WTC11 (cell line): ENCODE results near the gene ELP5. TPM values are rescaled to one million over a fixed set of nuclear protein-coding genes. Genes with fewer than 3 reads are reported as not detected.

ENCODE experiments used
- ATAC-seq: fragments of 200-7000 bp; cut with Tn5 transposase; 2 replicates; pipeline ENCODE4 v1.10.0; 2021; ENCODE audit warnings: mild to moderate bottlenecking, moderate library complexity
- CTCF ChIA-PET: fragments of 300-600 bp; sonication (Branson Sonifier 250); formaldehyde crosslinking; loops from one replicate; lab custom pipeline; 2021; ENCODE audit warnings: antibody characterized with exemption; lab: Charles Lee
- POLR2A ChIA-PET: fragments of 350-600 bp; sonication (Branson Sonifier 250); formaldehyde crosslinking; loops from one replicate; lab custom pipeline; 2021; ENCODE audit warnings: antibody characterized with exemption; lab: Charles Lee
- DNase-seq: peaks from one replicate; pipeline ENCODE4 v3.0.0; 2021; ENCODE audit warnings: low spot score
- H3K27ac Mint-ChIP-seq: 2 replicates; pipeline ENCODE4 v1.8.0; 2021; ENCODE audit warnings: mixed read lengths
- H3K27me3 Mint-ChIP-seq: 2 replicates; pipeline ENCODE4 v1.8.0; 2021; ENCODE audit warnings: low read depth, mild to moderate bottlenecking, moderate library complexity, mixed read lengths
- H3K36me3 Mint-ChIP-seq: 2 replicates; pipeline ENCODE4 v1.8.0; 2021; ENCODE audit warnings: mixed read lengths
- H3K4me1 Mint-ChIP-seq: 2 replicates; pipeline ENCODE4 v1.8.0; 2022; ENCODE audit warnings: mixed read lengths
- H3K4me3 Mint-ChIP-seq: 2 replicates; pipeline ENCODE4 v1.8.0; 2021; ENCODE audit warnings: mild to moderate bottlenecking, moderate library complexity, mixed read lengths
- H3K9me3 Mint-ChIP-seq: 2 replicates; pipeline ENCODE4 v1.8.0; 2021; ENCODE audit warnings: mixed read lengths
- ATF3 ChIP-seq: sonication (generic); formaldehyde crosslinking; conservative IDR thresholded peaks from 2 replicates; pipeline ENCODE4 v1.8.1; 2022; ENCODE audit warnings: mild to moderate bottlenecking, missing genetic modification reagents
- ATF6 ChIP-seq: sonication (generic); formaldehyde crosslinking; IDR thresholded peaks from 2 replicates; pipeline ENCODE4 v1.8.1; 2023; ENCODE audit warnings: mild to moderate bottlenecking, missing genetic modification reagents
- CBFB ChIP-seq: sonication (generic); formaldehyde crosslinking; IDR thresholded peaks from 2 replicates; pipeline ENCODE4 v1.8.1; 2022; ENCODE audit warnings: mild to moderate bottlenecking, low read depth, missing genetic modification reagents
- ELF4 ChIP-seq: sonication (generic); formaldehyde crosslinking; IDR thresholded peaks from 2 replicates; pipeline ENCODE4 v1.8.1; 2022; ENCODE audit warnings: low read depth, mild to moderate bottlenecking, moderate library complexity, missing genetic modification reagents
- ESRRA ChIP-seq: sonication (generic); formaldehyde crosslinking; IDR thresholded peaks from 2 replicates; pipeline ENCODE4 v1.8.1; 2022; ENCODE audit warnings: mild to moderate bottlenecking, missing genetic modification reagents, borderline replicate concordance
- FOXP1 ChIP-seq: sonication (generic); formaldehyde crosslinking; IDR thresholded peaks from 2 replicates; pipeline ENCODE4 v1.8.0; 2022; ENCODE audit warnings: missing genetic modification reagents, mild to moderate bottlenecking, moderate library complexity, borderline replicate concordance
- GRHL2 ChIP-seq: fragments of 250-450 bp; sonication (Bioruptor Pico); IDR thresholded peaks from 2 replicates; pipeline ENCODE4 v1.8.0; 2022; ENCODE audit warnings: mild to moderate bottlenecking, moderate library complexity; ENCODE audit not compliant: insufficient replicate concordance, severe bottlenecking
- MXD4 ChIP-seq: fragments of 250-450 bp; sonication (Bioruptor Pico); IDR thresholded peaks from 2 replicates; pipeline ENCODE4 v1.8.0; 2021; ENCODE audit warnings: mild to moderate bottlenecking, moderate library complexity, borderline replicate concordance
- MYBL2 ChIP-seq: sonication (generic); formaldehyde crosslinking; IDR thresholded peaks from 2 replicates; pipeline ENCODE4 v1.8.1; 2023; ENCODE audit warnings: mild to moderate bottlenecking, moderate library complexity, missing genetic modification reagents
- NFATC4 ChIP-seq: fragments of 250-450 bp; sonication (Bioruptor Pico); IDR thresholded peaks from 2 replicates; pipeline ENCODE4 v1.9.0; 2021; ENCODE audit warnings: mild to moderate bottlenecking
- NR1H2 ChIP-seq: sonication (generic); formaldehyde crosslinking; IDR thresholded peaks from 2 replicates; pipeline ENCODE4 v1.9.0; 2021; ENCODE audit warnings: mild to moderate bottlenecking, moderate library complexity, missing genetic modification reagents
- NR3C1 ChIP-seq: sonication (generic); formaldehyde crosslinking; conservative IDR thresholded peaks from 2 replicates; pipeline ENCODE4 v1.8.1; 2023; ENCODE audit warnings: low read depth, mild to moderate bottlenecking, missing genetic modification reagents
- OVOL2 ChIP-seq: fragments of 250-450 bp; sonication (Bioruptor Pico); IDR thresholded peaks from 2 replicates; pipeline ENCODE4 v1.9.0; 2021; ENCODE audit warnings: mild to moderate bottlenecking, borderline replicate concordance
- TCF7 ChIP-seq: sonication (generic); formaldehyde crosslinking; IDR thresholded peaks from 2 replicates; pipeline ENCODE4 v1.8.0; 2022; ENCODE audit warnings: mild to moderate bottlenecking, low read depth, missing genetic modification reagents, moderate library complexity
- TP53 ChIP-seq: sonication (generic); formaldehyde crosslinking; IDR thresholded peaks from 2 replicates; pipeline ENCODE4 v1.8.1; 2023; ENCODE audit warnings: mild to moderate bottlenecking, missing genetic modification reagents
- ZNF121 ChIP-seq: sonication (generic); formaldehyde crosslinking; IDR thresholded peaks from 2 replicates; pipeline ENCODE4 v1.8.0; 2023; ENCODE audit warnings: missing genetic modification reagents
- ZNF232 ChIP-seq: sonication (generic); formaldehyde crosslinking; IDR thresholded peaks from 2 replicates; pipeline ENCODE4 v1.8.0; 2022; ENCODE audit warnings: mild to moderate bottlenecking, missing genetic modification reagents
- ZNF263 ChIP-seq: sonication (generic); formaldehyde crosslinking; IDR thresholded peaks from 2 replicates; pipeline ENCODE4 v1.8.1; 2022; ENCODE audit warnings: low read depth, mild to moderate bottlenecking, moderate library complexity, missing genetic modification reagents
- ZNF396 ChIP-seq: fragments of 250-450 bp; sonication (Bioruptor Pico); IDR thresholded peaks from 2 replicates; pipeline ENCODE4 v1.8.0; 2021; ENCODE audit warnings: mild to moderate bottlenecking, moderate library complexity, borderline replicate concordance
- ZNF423 ChIP-seq: fragments of 250-450 bp; sonication (Bioruptor Pico); IDR thresholded peaks from 2 replicates; pipeline ENCODE4 v2.1.2; 2022; ENCODE audit warnings: mild to moderate bottlenecking, moderate library complexity
- total RNA-seq: library from RNA; stranded (reverse); gene quantifications from 3 replicates; pipeline ENCODE4 v1.2.3, GENCODE V29; 2021
- TF ChIP-seq, protein P1 (sequence below): sonication (generic); formaldehyde crosslinking; IDR thresholded peaks from 2 replicates; pipeline ENCODE4 v1.8.1; 2023; ENCODE audit warnings: mild to moderate bottlenecking, missing genetic modification reagents, borderline replicate concordance
- TF ChIP-seq, protein P2 (sequence below): sonication (generic); formaldehyde crosslinking; IDR thresholded peaks from 2 replicates; pipeline ENCODE4 v1.8.0; 2022; ENCODE audit warnings: mild to moderate bottlenecking, missing genetic modification reagents
- TF ChIP-seq, protein P3 (sequence below): fragments of 250-450 bp; sonication (Bioruptor Pico); IDR thresholded peaks from 2 replicates; pipeline ENCODE4 v1.9.0; 2021; ENCODE audit warnings: mild to moderate bottlenecking, borderline replicate concordance

Gene ELP5
- total RNA-seq, 1 experiment from 2014 or later = 101 TPM

GRCh38 chr17:7218166-7218565 is 33.8 kb upstream of the ELP5 start:
- Mint-ChIP-seq H3K27me3 (peaks cover 4% of the 10 kb centered on the region; the same call in 1 of the 2 replicates), H3K9me3 (no peaks in the 10 kb centered on the region), H3K36me3 (peaks cover under 1% of the 10 kb centered on the region; the same call in 1 of the 2 replicates), H3K27ac (no peak overlapping the region), H3K4me1 (peaks cover 55% of the 10 kb centered on the region), H3K4me3 (peak overlapping the region; percentile 78)
- TF ChIP-seq ZNF121 (CRISPR knock-in tag) (no peak), ATF3 (no peak), MYBL2 (no peak), TP53 (CRISPR knock-in tag) (no peak), ZNF396 (CRISPR knock-in tag) (no peak), NFATC4 (CRISPR knock-in tag) (no peak), ZNF232 (CRISPR knock-in tag) (no peak), ELF4 (CRISPR knock-in tag) (no peak), NR1H2 (no peak), ATF6 (CRISPR knock-in tag) (no peak), ESRRA (CRISPR knock-in tag) (no peak), NR3C1 (CRISPR knock-in tag) (no peak), GRHL2 (no peak), CBFB (no peak), OVOL2 (no peak), MXD4 (CRISPR knock-in tag) (no peak), ZNF263 (CRISPR knock-in tag) (no peak)
- ATAC-seq = no peak
- CTCF ChIA-PET = interaction anchor here (0.8 to 4.8 kb wide), 2 partner anchors 10 to 14 kb away, joined by 3 to 24 read pairs; no protein-coding TSS in a partner anchor
- POLR2A ChIA-PET = no interaction called here
- no peak for DNase-seq

GRCh38 chr17:7218758-7219157 is 33.3 kb upstream of the ELP5 start:
- POLR2A ChIA-PET = interaction anchor here (0.9 to 1.4 kb wide), 2 partner anchors 23 to 24 kb away, joined by 3 to 6 read pairs; partner anchors contain the start of gene GABARAP
- DNase-seq (no peak), ATAC-seq (no peak)
- Mint-ChIP-seq H3K27me3 (peaks cover 4% of the 10 kb centered on the region; the same call in 1 of the 2 replicates), H3K27ac (peak overlapping the region; percentile 84; the same call in 1 of the 2 replicates), H3K36me3 (peaks cover 6% of the 10 kb centered on the region), H3K4me1 (peaks cover 49% of the 10 kb centered on the region), H3K9me3 (no peaks in the 10 kb centered on the region), H3K4me3 (peak overlapping the region; percentile 89)
- CTCF ChIA-PET = interaction anchor here (4.0 to 4.8 kb wide), 2 partner anchors 10 to 173 kb away, joined by 16 to 24 read pairs; no protein-coding TSS in a partner anchor
- TF ChIP-seq, protein P1, sequence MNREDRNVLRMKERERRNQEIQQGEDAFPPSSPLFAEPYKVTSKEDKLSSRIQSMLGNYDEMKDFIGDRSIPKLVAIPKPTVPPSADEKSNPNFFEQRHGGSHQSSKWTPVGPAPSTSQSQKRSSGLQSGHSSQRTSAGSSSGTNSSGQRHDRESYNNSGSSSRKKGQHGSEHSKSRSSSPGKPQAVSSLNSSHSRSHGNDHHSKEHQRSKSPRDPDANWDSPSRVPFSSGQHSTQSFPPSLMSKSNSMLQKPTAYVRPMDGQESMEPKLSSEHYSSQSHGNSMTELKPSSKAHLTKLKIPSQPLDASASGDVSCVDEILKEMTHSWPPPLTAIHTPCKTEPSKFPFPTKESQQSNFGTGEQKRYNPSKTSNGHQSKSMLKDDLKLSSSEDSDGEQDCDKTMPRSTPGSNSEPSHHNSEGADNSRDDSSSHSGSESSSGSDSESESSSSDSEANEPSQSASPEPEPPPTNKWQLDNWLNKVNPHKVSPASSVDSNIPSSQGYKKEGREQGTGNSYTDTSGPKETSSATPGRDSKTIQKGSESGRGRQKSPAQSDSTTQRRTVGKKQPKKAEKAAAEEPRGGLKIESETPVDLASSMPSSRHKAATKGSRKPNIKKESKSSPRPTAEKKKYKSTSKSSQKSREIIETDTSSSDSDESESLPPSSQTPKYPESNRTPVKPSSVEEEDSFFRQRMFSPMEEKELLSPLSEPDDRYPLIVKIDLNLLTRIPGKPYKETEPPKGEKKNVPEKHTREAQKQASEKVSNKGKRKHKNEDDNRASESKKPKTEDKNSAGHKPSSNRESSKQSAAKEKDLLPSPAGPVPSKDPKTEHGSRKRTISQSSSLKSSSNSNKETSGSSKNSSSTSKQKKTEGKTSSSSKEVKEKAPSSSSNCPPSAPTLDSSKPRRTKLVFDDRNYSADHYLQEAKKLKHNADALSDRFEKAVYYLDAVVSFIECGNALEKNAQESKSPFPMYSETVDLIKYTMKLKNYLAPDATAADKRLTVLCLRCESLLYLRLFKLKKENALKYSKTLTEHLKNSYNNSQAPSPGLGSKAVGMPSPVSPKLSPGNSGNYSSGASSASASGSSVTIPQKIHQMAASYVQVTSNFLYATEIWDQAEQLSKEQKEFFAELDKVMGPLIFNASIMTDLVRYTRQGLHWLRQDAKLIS = no peak
- TF ChIP-seq TCF7 (no peak), MYBL2 (no peak), NR1H2 (no peak), FOXP1 (CRISPR knock-in tag) (no peak), ZNF232 (CRISPR knock-in tag) (no peak), ZNF396 (CRISPR knock-in tag) (no peak), ZNF423 (CRISPR knock-in tag) (no peak)
- TF ChIP-seq, protein P2, sequence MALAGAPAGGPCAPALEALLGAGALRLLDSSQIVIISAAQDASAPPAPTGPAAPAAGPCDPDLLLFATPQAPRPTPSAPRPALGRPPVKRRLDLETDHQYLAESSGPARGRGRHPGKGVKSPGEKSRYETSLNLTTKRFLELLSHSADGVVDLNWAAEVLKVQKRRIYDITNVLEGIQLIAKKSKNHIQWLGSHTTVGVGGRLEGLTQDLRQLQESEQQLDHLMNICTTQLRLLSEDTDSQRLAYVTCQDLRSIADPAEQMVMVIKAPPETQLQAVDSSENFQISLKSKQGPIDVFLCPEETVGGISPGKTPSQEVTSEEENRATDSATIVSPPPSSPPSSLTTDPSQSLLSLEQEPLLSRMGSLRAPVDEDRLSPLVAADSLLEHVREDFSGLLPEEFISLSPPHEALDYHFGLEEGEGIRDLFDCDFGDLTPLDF = no peak
- TF ChIP-seq, protein P3, sequence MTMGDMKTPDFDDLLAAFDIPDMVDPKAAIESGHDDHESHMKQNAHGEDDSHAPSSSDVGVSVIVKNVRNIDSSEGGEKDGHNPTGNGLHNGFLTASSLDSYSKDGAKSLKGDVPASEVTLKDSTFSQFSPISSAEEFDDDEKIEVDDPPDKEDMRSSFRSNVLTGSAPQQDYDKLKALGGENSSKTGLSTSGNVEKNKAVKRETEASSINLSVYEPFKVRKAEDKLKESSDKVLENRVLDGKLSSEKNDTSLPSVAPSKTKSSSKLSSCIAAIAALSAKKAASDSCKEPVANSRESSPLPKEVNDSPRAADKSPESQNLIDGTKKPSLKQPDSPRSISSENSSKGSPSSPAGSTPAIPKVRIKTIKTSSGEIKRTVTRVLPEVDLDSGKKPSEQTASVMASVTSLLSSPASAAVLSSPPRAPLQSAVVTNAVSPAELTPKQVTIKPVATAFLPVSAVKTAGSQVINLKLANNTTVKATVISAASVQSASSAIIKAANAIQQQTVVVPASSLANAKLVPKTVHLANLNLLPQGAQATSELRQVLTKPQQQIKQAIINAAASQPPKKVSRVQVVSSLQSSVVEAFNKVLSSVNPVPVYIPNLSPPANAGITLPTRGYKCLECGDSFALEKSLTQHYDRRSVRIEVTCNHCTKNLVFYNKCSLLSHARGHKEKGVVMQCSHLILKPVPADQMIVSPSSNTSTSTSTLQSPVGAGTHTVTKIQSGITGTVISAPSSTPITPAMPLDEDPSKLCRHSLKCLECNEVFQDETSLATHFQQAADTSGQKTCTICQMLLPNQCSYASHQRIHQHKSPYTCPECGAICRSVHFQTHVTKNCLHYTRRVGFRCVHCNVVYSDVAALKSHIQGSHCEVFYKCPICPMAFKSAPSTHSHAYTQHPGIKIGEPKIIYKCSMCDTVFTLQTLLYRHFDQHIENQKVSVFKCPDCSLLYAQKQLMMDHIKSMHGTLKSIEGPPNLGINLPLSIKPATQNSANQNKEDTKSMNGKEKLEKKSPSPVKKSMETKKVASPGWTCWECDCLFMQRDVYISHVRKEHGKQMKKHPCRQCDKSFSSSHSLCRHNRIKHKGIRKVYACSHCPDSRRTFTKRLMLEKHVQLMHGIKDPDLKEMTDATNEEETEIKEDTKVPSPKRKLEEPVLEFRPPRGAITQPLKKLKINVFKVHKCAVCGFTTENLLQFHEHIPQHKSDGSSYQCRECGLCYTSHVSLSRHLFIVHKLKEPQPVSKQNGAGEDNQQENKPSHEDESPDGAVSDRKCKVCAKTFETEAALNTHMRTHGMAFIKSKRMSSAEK = no peak
